SK-N-SH (cell line): ENCODE measurements around the gene UNK. TPM values are rescaled to one million over a fixed set of nuclear protein-coding genes. Genes with fewer than 3 reads are reported as not detected.

Source experiments
- CTCF ChIA-PET: fragments of 300-600, 350-600 bp; formaldehyde crosslinking; extraction: SDS; loops from one replicate; lab custom pipeline; 2021; lab: Yijun Ruan, JAX
- POLR2A ChIA-PET: fragments of 350-600 bp; sonication (Branson Sonifier 250); formaldehyde crosslinking; extraction: SDS; loops from one replicate; lab custom pipeline; 2020; ENCODE audit warnings: antibody characterized with exemption, inconsistent platforms; lab: Yijun Ruan, JAX
- DNase-seq: peaks from one replicate; pipeline ENCODE4 v3.0.0; 2012
- H2AFZ ChIP-seq: fragments of 200-600 bp; sonication (generic); 2 replicates; pipeline ENCODE4 v1.8.1; 2016; ENCODE audit warnings: antibody characterized with exemption, mild to moderate bottlenecking, low read depth
- H3F3A ChIP-seq: fragments of 200-600 bp; sonication (generic); replicated peaks from 2 replicates; pipeline ENCODE3; 2016; ENCODE audit warnings: antibody characterized with exemption, mild to moderate bottlenecking; ENCODE audit not compliant: insufficient read depth
- H3K27ac ChIP-seq, 2 experiments: fragments of 200-500 bp in 1 of 2; fragments of 200-600 bp in 1 of 2; sonication (Bioruptor generic) in 1 of 2; sonication (generic), shearing (Covaris generic) in 1 of 2; 2 replicates each; pipeline versions ENCODE4 v1.5.1 to v1.6.1; 2014 to 2016; ENCODE audit warnings: low read depth in 2 of 2, inconsistent platforms in 1 of 2, low read length in 1 of 2, mild to moderate bottlenecking in 1 of 2, mixed read lengths in 1 of 2
- H3K27me3 ChIP-seq: fragments of 200-600 bp; sonication (generic), shearing (Covaris generic); 2 replicates; pipeline ENCODE4 v1.6.1; 2016; ENCODE audit warnings: mixed run types; ENCODE audit not compliant: insufficient read depth
- H3K36me3 ChIP-seq, 2 experiments: fragments of 200-500 bp in 1 of 2; fragments of 200-600 bp in 1 of 2; sonication (Bioruptor generic) in 1 of 2; sonication (generic) in 1 of 2; replicated peaks in 1 of 2; 2 replicates each; pipeline versions ENCODE3 to v1.5.1; 2014 to 2016; ENCODE audit warnings: low read length in 1 of 2, mild to moderate bottlenecking in 1 of 2; ENCODE audit not compliant: insufficient read depth in 2 of 2, control insufficient read depth in 1 of 2
- H3K4me1 ChIP-seq, 2 experiments: fragments of 200-500 bp in 1 of 2; fragments of 200-600 bp in 1 of 2; sonication (Bioruptor generic) in 1 of 2; sonication (generic), shearing (Covaris generic) in 1 of 2; 2 replicates each; pipeline versions ENCODE4 v1.5.1 to v1.6.1; 2014 to 2016; ENCODE audit warnings: low read depth in 1 of 2, low read length in 1 of 2, mixed run types in 1 of 2; ENCODE audit not compliant: insufficient read depth in 2 of 2, control insufficient read depth in 1 of 2
- H3K4me2 ChIP-seq: fragments of 200-600 bp; sonication (generic), shearing (Covaris generic); 2 replicates; pipeline ENCODE4 v1.6.1; 2017; ENCODE audit warnings: mixed run types
- H3K4me3 ChIP-seq, 2 experiments: fragments of 200-500 bp in 1 of 2; fragments of 200-600 bp in 1 of 2; sonication (Bioruptor generic) in 1 of 2; sonication (generic), shearing (Covaris generic) in 1 of 2; 2 replicates each; pipeline versions ENCODE4 v1.5.1 to v1.8.1; 2014 to 2016; ENCODE audit warnings: low read depth in 2 of 2, inconsistent platforms in 1 of 2, low read length in 1 of 2, mild to moderate bottlenecking in 1 of 2, mixed read lengths in 1 of 2, moderate library complexity in 1 of 2
- H3K79me2 ChIP-seq: fragments of 200-600 bp; sonication (generic); 2 replicates; pipeline ENCODE4 v1.8.1; 2017; ENCODE audit warnings: mild to moderate bottlenecking; ENCODE audit not compliant: insufficient read depth
- H3K9ac ChIP-seq: fragments of 200-600 bp; sonication (generic); 2 replicates; pipeline ENCODE4 v1.6.1; 2017; ENCODE audit warnings: mixed run types
- H3K9me2 ChIP-seq: fragments of 200-600 bp; sonication (generic); 2 replicates; pipeline ENCODE4 v1.6.1; 2017; ENCODE audit warnings: mixed run types
- H3K9me3 ChIP-seq: fragments of 200-600 bp; sonication (generic); 2 replicates; pipeline ENCODE4 v1.6.1; 2017; ENCODE audit warnings: mixed run types, mild to moderate bottlenecking, moderate library complexity
- H4K20me1 ChIP-seq: fragments of 200-600 bp; sonication (generic); 2 replicates; pipeline ENCODE4 v1.6.1; 2017; ENCODE audit warnings: mild to moderate bottlenecking, mixed run types; ENCODE audit not compliant: insufficient read depth
- ELF1 ChIP-seq: IDR thresholded peaks from 2 replicates; pipeline ENCODE4 v1.4.0; 2012
- EZH2phosphoT487 ChIP-seq: fragments of 200-600 bp; sonication (generic); IDR thresholded peaks from 2 replicates; pipeline ENCODE4 v1.6.1; 2017; ENCODE audit warnings: low read depth, mixed run types, mild to moderate bottlenecking, antibody characterized with exemption, moderate library complexity, borderline replicate concordance
- FOXJ3 ChIP-seq: sonication (generic); formaldehyde crosslinking; IDR thresholded peaks from 2 replicates; pipeline ENCODE4 v1.5.1; 2020; ENCODE audit warnings: mild to moderate bottlenecking, missing genetic modification reagents
- GATA2 ChIP-seq: sonication (generic); formaldehyde crosslinking; IDR thresholded peaks from 2 replicates; pipeline ENCODE4 v1.5.0; 2020; ENCODE audit warnings: mild to moderate bottlenecking, missing genetic modification reagents
- NRF1 ChIP-seq: IDR thresholded peaks from 2 replicates; pipeline ENCODE4 v1.6.1; 2012; ENCODE audit warnings: low read depth, mild to moderate bottlenecking, low read length
- POLR2AphosphoS5 ChIP-seq: IDR thresholded peaks from 2 replicates; pipeline ENCODE4 v1.6.1; 2012; ENCODE audit warnings: low read depth, low read length
- RAD21 ChIP-seq: IDR thresholded peaks from 2 replicates; pipeline ENCODE4 v1.6.1; 2012; ENCODE audit warnings: mild to moderate bottlenecking, low read length
- RFX5 ChIP-seq: IDR thresholded peaks from 2 replicates; pipeline ENCODE4 v1.6.1; 2012; ENCODE audit warnings: mild to moderate bottlenecking, improper control_type of control experiment, low read length
- RXRA ChIP-seq: IDR thresholded peaks from 2 replicates; pipeline ENCODE4 v1.4.0; 2012; ENCODE audit warnings: low read depth, mild to moderate bottlenecking, borderline replicate concordance
- TAF1 ChIP-seq: IDR thresholded peaks from 2 replicates; pipeline ENCODE4 v1.6.1; 2012; ENCODE audit warnings: low read depth, mild to moderate bottlenecking, low read length, moderate library complexity, borderline replicate concordance
- TCF12 ChIP-seq: IDR thresholded peaks from 2 replicates; pipeline ENCODE4 v1.4.0; 2012
- TEAD4 ChIP-seq: IDR thresholded peaks from 2 replicates; pipeline ENCODE4 v1.4.0; 2012; ENCODE audit warnings: mild to moderate bottlenecking, borderline replicate concordance; ENCODE audit not compliant: insufficient read depth
- WGBS: methylation state at CpG from one replicate; pipeline ENCODE4 v1.1.6; 2017; ENCODE audit warnings: low lambda C conversion rate; 5-methylcytosine and 5-hydroxymethylcytosine counted together
- polyA plus RNA-seq, 3 experiments: library from polyadenylated mRNA; depleted of rRNA; stranded (reverse); fragments of >200 nt; gene quantifications; 2 replicates each; pipeline ENCODE4 v1.2.3, GENCODE V29; 2012
- TF ChIP-seq, protein P1 (sequence below): IDR thresholded peaks from 2 replicates; pipeline ENCODE4; 2012
- TF ChIP-seq, protein P2 (sequence below): IDR thresholded peaks from 2 replicates; pipeline ENCODE4 v1.4.0; 2012; ENCODE audit warnings: low read depth, borderline replicate concordance
- TF ChIP-seq, protein P3 (sequence below): IDR thresholded peaks from 2 replicates; pipeline ENCODE4 v1.4.0; 2012; ENCODE audit warnings: low read depth, borderline replicate concordance
- TF ChIP-seq, protein P4 (sequence below): IDR thresholded peaks from 2 replicates; pipeline ENCODE4 v1.4.0; 2012; ENCODE audit warnings: low read depth

The UNK gene
- polyA plus RNA-seq, 1 of the 3 experiments (the other 2 are of a cell fraction): 24.8 TPM

DNA sequence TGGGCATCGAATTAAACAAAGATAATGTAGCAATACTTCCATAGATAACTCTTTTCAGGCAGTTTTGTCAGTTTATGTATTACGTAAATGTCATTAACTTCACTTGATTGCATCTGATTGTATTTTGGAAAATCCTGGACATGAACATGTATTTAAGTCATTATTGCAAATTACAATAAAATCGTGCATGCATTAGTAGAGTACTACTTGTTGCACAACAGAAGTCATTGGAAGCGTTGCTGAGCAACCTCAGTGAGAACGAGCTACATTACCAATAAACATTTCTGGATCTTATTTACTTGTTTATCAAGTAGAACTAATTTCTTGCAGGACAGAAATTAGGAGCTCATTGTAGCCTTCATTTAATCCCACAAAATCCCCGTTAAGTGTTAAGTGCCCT, 6.6 kb downstream of the UNK start:
- H3K4me2 ChIP-seq: no peak overlapping the region
- H3K4me1 ChIP-seq: peaks cover 0 to 9% of the 10 kb centered on the region in 2 experiments; a peak in 3 of 4 replicates
- peaks cover 19 to 32% of the 10 kb centered on the region in 2 experiments for H3K36me3 ChIP-seq
- peaks cover 98% of the 10 kb centered on the region for H3K79me2 ChIP-seq
- H3F3A ChIP-seq: peaks cover 3% of the 10 kb centered on the region
- no peaks in the 10 kb centered on the region for H3K27me3 ChIP-seq
- H2AFZ ChIP-seq: no peak overlapping the region
- H3K4me3 ChIP-seq: no peak overlapping the region
- H3K9me2 ChIP-seq: no peaks in the 10 kb centered on the region
- H3K27ac ChIP-seq: no peak overlapping the region
- 95% methylated on average over 6 of the region's 6 CpGs for WGBS
- DNase-seq: no peak
- ChIA-PET CTCF (interaction anchor here (0.9 to 10.7 kb wide), 14 partner anchors 8 to 488 kb away, joined by 3 to 82 read pairs (median 4); partner anchors contain the start of genes GALK1 and SMIM5), POLR2A (interaction anchor here (1.2 kb wide), 1 partner anchor 11 kb away, joined by 3 read pairs; a partner anchor contains a TSS)
- no peaks in the 10 kb centered on the region for H4K20me1 ChIP-seq
- TF ChIP-seq ELF1 (no peak), TEAD4 (no peak), FOXJ3 (CRISPR knock-in tag) (no peak), RAD21 (no peak), EZH2phosphoT487 (no peak), TCF12 (no peak), NRF1 (no peak), RFX5 (no peak), POLR2AphosphoS5 (no peak), GATA2 (no peak), TAF1 (no peak), RXRA (no peak)
- TF ChIP-seq, protein P1, sequence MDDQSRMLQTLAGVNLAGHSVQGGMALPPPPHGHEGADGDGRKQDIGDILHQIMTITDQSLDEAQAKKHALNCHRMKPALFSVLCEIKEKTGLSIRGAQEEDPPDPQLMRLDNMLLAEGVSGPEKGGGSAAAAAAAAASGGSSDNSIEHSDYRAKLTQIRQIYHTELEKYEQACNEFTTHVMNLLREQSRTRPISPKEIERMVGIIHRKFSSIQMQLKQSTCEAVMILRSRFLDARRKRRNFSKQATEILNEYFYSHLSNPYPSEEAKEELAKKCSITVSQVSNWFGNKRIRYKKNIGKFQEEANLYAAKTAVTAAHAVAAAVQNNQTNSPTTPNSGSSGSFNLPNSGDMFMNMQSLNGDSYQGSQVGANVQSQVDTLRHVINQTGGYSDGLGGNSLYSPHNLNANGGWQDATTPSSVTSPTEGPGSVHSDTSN: no peak
- TF ChIP-seq, protein P2, sequence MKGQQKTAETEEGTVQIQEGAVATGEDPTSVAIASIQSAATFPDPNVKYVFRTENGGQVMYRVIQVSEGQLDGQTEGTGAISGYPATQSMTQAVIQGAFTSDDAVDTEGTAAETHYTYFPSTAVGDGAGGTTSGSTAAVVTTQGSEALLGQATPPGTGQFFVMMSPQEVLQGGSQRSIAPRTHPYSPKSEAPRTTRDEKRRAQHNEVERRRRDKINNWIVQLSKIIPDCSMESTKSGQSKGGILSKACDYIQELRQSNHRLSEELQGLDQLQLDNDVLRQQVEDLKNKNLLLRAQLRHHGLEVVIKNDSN: no peak
- TF ChIP-seq, protein P3, sequence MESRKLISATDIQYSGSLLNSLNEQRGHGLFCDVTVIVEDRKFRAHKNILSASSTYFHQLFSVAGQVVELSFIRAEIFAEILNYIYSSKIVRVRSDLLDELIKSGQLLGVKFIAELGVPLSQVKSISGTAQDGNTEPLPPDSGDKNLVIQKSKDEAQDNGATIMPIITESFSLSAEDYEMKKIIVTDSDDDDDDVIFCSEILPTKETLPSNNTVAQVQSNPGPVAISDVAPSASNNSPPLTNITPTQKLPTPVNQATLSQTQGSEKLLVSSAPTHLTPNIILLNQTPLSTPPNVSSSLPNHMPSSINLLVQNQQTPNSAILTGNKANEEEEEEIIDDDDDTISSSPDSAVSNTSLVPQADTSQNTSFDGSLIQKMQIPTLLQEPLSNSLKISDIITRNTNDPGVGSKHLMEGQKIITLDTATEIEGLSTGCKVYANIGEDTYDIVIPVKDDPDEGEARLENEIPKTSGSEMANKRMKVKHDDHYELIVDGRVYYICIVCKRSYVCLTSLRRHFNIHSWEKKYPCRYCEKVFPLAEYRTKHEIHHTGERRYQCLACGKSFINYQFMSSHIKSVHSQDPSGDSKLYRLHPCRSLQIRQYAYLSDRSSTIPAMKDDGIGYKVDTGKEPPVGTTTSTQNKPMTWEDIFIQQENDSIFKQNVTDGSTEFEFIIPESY: no peak
- TF ChIP-seq, protein P4, sequence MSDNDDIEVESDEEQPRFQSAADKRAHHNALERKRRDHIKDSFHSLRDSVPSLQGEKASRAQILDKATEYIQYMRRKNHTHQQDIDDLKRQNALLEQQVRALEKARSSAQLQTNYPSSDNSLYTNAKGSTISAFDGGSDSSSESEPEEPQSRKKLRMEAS: no peak
- H3K9me3 ChIP-seq: no peaks in the 10 kb centered on the region
- H3K9ac ChIP-seq: no peak overlapping the region
